H1 (cell line): ENCODE results near the gene CD84. TPM values are rescaled to one million over a fixed set of nuclear protein-coding genes. Genes with fewer than 3 reads are reported as not detected.

Source experiments
- CTCF ChIA-PET: fragments of 300-600 bp; sonication (Branson Sonifier 250); formaldehyde crosslinking; loops from one replicate; lab custom pipeline; 2021; ENCODE audit not compliant: partially characterized antibody; lab: Charles Lee
- POLR2A ChIA-PET: fragments of 300-600 bp; sonication (Branson Sonifier 250); formaldehyde crosslinking; loops from one replicate; lab custom pipeline; 2021; ENCODE audit warnings: inconsistent platforms; ENCODE audit not compliant: partially characterized antibody; lab: Charles Lee
- DNase-seq, 2 experiments: peaks; one replicate each; pipeline versions ENCODE4 v3.0.0 to v3.0.0-alpha.2; 2010 to 2022; ENCODE audit warnings: low spot score in 2 of 2, low read depth in 1 of 2, mixed read lengths in 1 of 2
- FAIRE-seq: peaks from 2 replicates; lab custom pipeline; 2011; peaks lifted over from hg19 to GRCh38; lab: Jason Lieb, UNC
- H2AFZ ChIP-seq: 2 replicates; pipeline ENCODE4 v1.8.1; 2012; ENCODE audit warnings: low read length, inconsistent platforms
- H2AK5ac ChIP-seq: 2 replicates; pipeline ENCODE4 v1.6.1; 2013; ENCODE audit warnings: low read depth, low read length
- H2BK120ac ChIP-seq: replicated peaks from 2 replicates; pipeline ENCODE3; 2013; ENCODE audit warnings: low read depth, low read length, inconsistent platforms
- H2BK12ac ChIP-seq: 2 replicates; pipeline ENCODE4 v1.6.1; 2013; ENCODE audit warnings: low read depth, low read length
- H2BK15ac ChIP-seq: 2 replicates; pipeline ENCODE4 v1.6.1; 2013; ENCODE audit warnings: low read length
- H2BK20ac ChIP-seq: 2 replicates; pipeline ENCODE4 v1.6.1; 2013; ENCODE audit warnings: low read length
- H2BK5ac ChIP-seq: 2 replicates; pipeline ENCODE4 v1.6.1; 2013; ENCODE audit warnings: low read depth, low read length
- H3K14ac ChIP-seq: 2 replicates; pipeline ENCODE4 v1.6.1; 2013; ENCODE audit warnings: inconsistent platforms; ENCODE audit not compliant: insufficient read length
- H3K18ac ChIP-seq: 2 replicates; pipeline ENCODE4 v1.6.1; 2013; ENCODE audit warnings: low read length; ENCODE audit errors: extremely low read depth
- H3K23ac ChIP-seq: 2 replicates; pipeline ENCODE4 v1.6.1; 2013; ENCODE audit warnings: inconsistent platforms; ENCODE audit not compliant: insufficient read length
- H3K23me2 ChIP-seq: 2 replicates; pipeline ENCODE4 v1.6.1; 2013; ENCODE audit warnings: low read depth, low read length
- H3K27ac ChIP-seq: 2 replicates; pipeline ENCODE4 v1.6.1; 2011; ENCODE audit warnings: low read depth, low read length, inconsistent platforms
- H3K27me3 ChIP-seq, 4 experiments: replicated peaks in 1 of 4; 1 replicate in 1 of 4; 2 replicates in 3 of 4; pipeline versions ENCODE4 v1.6.1 to v1.8.1; 2011 to 2013; ENCODE audit warnings: low read length in 3 of 4, mild to moderate bottlenecking in 3 of 4, inconsistent platforms in 2 of 4, mixed read lengths in 2 of 4, moderate library complexity in 1 of 4; ENCODE audit not compliant: control insufficient read depth in 3 of 4, insufficient read depth in 3 of 4; ENCODE audit errors: extremely low read depth in 1 of 4
- H3K36me3 ChIP-seq, 4 experiments: 2 replicates each; pipeline versions ENCODE4 v1.6.1 to v1.8.1; 2011 to 2013; ENCODE audit warnings: mild to moderate bottlenecking in 4 of 4, low read length in 3 of 4, moderate library complexity in 2 of 4, control low read depth in 1 of 4, inconsistent platforms in 1 of 4; ENCODE audit not compliant: insufficient read depth in 4 of 4, control insufficient read depth in 2 of 4
- H3K4ac ChIP-seq: replicated peaks from 2 replicates; pipeline ENCODE3; 2013; ENCODE audit warnings: low read length, low read depth, mixed read lengths, inconsistent platforms; ENCODE audit not compliant: insufficient read length
- H3K4me1 ChIP-seq, 4 experiments: replicated peaks in 1 of 4; 1 replicate in 1 of 4; 2 replicates in 3 of 4; pipeline versions ENCODE4 v1.6.1 to v1.8.1; 2011 to 2013; ENCODE audit warnings: low read length in 3 of 4, inconsistent platforms in 2 of 4, mixed read lengths in 1 of 4; ENCODE audit not compliant: insufficient read depth in 4 of 4, control insufficient read depth in 3 of 4
- H3K4me2 ChIP-seq, 2 experiments: 2 replicates each; pipeline versions ENCODE4 v1.6.1 to v1.8.1; 2011 to 2013; ENCODE audit warnings: low read depth in 2 of 2, low read length in 2 of 2, control low read depth in 1 of 2, inconsistent platforms in 1 of 2, mild to moderate bottlenecking in 1 of 2; ENCODE audit not compliant: insufficient read depth in 1 of 2
- H3K4me3 ChIP-seq, 4 experiments: fragments of 200-600, 300-600 bp in 1 of 4; sonication (generic), shearing (Covaris generic), sonication (Bioruptor Twin) in 1 of 4; 2 replicates each; pipeline versions ENCODE4 v1.5.1 to v1.8.1; 2011 to 2016; ENCODE audit warnings: low read length in 4 of 4, low read depth in 3 of 4, control low read depth in 2 of 4, inconsistent platforms in 2 of 4, mild to moderate bottlenecking in 2 of 4, mixed read lengths in 1 of 4, moderate library complexity in 1 of 4; ENCODE audit not compliant: insufficient read depth in 2 of 4; ENCODE audit errors: extremely low read depth in 1 of 4
- H3K56ac ChIP-seq: replicated peaks from 2 replicates; pipeline ENCODE3; 2013; ENCODE audit warnings: low read depth, mild to moderate bottlenecking, mixed read lengths, low read length, inconsistent platforms; ENCODE audit not compliant: insufficient read length
- H3K79me1 ChIP-seq: 2 replicates; pipeline ENCODE4 v1.6.1; 2013; ENCODE audit warnings: low read depth, low read length, control low read depth
- H3K79me2 ChIP-seq, 2 experiments: 2 replicates each; pipeline versions ENCODE4 v1.6.1 to v1.8.1; 2012 to 2013; ENCODE audit warnings: low read length in 2 of 2, mild to moderate bottlenecking in 2 of 2, inconsistent platforms in 1 of 2; ENCODE audit not compliant: insufficient read depth in 2 of 2, control insufficient read depth in 1 of 2
- H3K9ac ChIP-seq, 4 experiments: replicated peaks in 1 of 4; 1 replicate in 1 of 4; 2 replicates in 3 of 4; pipeline versions ENCODE4 v1.6.1 to v1.8.1; 2011 to 2013; ENCODE audit warnings: low read depth in 3 of 4, low read length in 3 of 4, control low read depth in 2 of 4, mild to moderate bottlenecking in 2 of 4, moderate library complexity in 2 of 4, inconsistent platforms in 1 of 4; ENCODE audit errors: extremely low read depth in 1 of 4
- H3K9me3 ChIP-seq, 2 experiments: 2 replicates each; pipeline versions ENCODE4 v1.6.1 to v1.8.1; 2012 to 2013; ENCODE audit warnings: mild to moderate bottlenecking in 2 of 2, moderate library complexity in 2 of 2, control low read depth in 1 of 2, inconsistent platforms in 1 of 2, low read depth in 1 of 2, low read length in 1 of 2, mixed read lengths in 1 of 2; ENCODE audit not compliant: insufficient read depth in 2 of 2
- H4K20me1 ChIP-seq, 2 experiments: replicated peaks in 1 of 2; 2 replicates each; pipeline versions ENCODE3 to v1.8.1; 2011 to 2013; ENCODE audit warnings: inconsistent platforms in 2 of 2, low read length in 2 of 2, mild to moderate bottlenecking in 1 of 2; ENCODE audit not compliant: insufficient read depth in 2 of 2, control insufficient read depth in 1 of 2
- H4K5ac ChIP-seq: 2 replicates; pipeline ENCODE4 v1.6.1; 2013; ENCODE audit warnings: low read length, low read depth, mixed read lengths, inconsistent platforms; ENCODE audit not compliant: insufficient read length
- H4K8ac ChIP-seq: 2 replicates; pipeline ENCODE4 v1.8.0; 2013; ENCODE audit warnings: mild to moderate bottlenecking, moderate library complexity, low read length, inconsistent platforms; ENCODE audit not compliant: insufficient read depth; ENCODE audit errors: extremely low read depth
- H4K91ac ChIP-seq: replicated peaks from 2 replicates; pipeline ENCODE3; 2013; ENCODE audit warnings: low read length, mixed read lengths, inconsistent platforms; ENCODE audit not compliant: insufficient read length
- ASH2L ChIP-seq: fragments of 200-600, 300-600 bp; sonication (generic); IDR thresholded peaks from one replicate; pipeline ENCODE4 v1.7.1; 2017; ENCODE audit warnings: low read length
- BRCA1 ChIP-seq: IDR thresholded peaks from 2 replicates; pipeline ENCODE4 v1.6.1; 2012; ENCODE audit warnings: low read depth, low read length, improper control_type of control experiment
- CHD1 ChIP-seq: IDR thresholded peaks from 2 replicates; pipeline ENCODE4 v1.6.1; 2012; ENCODE audit warnings: low read depth, low read length, improper control_type of control experiment
- JUND ChIP-seq: IDR thresholded peaks from 2 replicates; pipeline ENCODE4 v1.6.1; 2011; ENCODE audit warnings: mild to moderate bottlenecking, improper control_type of control experiment, low read length
- NRF1 ChIP-seq: IDR thresholded peaks from 2 replicates; pipeline ENCODE4 v1.6.1; 2011; ENCODE audit warnings: mild to moderate bottlenecking, low read depth, low read length, improper control_type of control experiment
- RFX5 ChIP-seq: IDR thresholded peaks from 2 replicates; pipeline ENCODE4 v1.6.1; 2011; ENCODE audit warnings: low read depth, low read length, improper control_type of control experiment, borderline replicate concordance
- SP2 ChIP-seq: IDR thresholded peaks from 2 replicates; pipeline ENCODE4 v1.6.1; 2012; ENCODE audit warnings: mild to moderate bottlenecking, low read length, inconsistent platforms
- SRF ChIP-seq: IDR thresholded peaks from 2 replicates; pipeline ENCODE4 v1.6.1; 2011; ENCODE audit warnings: mild to moderate bottlenecking, low read depth, low read length, moderate library complexity
- WGBS, 2 experiments: shearing (Covaris generic) in 1 of 2; methylation state at CpG; one replicate each; pipeline versions ENCODE4 v1.1.6 to v1.1.7; 2013 to 2015; ENCODE audit warnings: low lambda C conversion rate in 2 of 2, mixed read lengths in 2 of 2, inconsistent platforms in 1 of 2, low coverage in 1 of 2, missing lambda C conversion rate in 1 of 2; ENCODE audit not compliant: insufficient replicate concordance in 2 of 2, insufficient coverage in 1 of 2, insufficient read length in 1 of 2; ENCODE audit errors: extremely low coverage in 1 of 2, missing lambda C conversion rate in 1 of 2; 5-methylcytosine and 5-hydroxymethylcytosine counted together
- polyA plus RNA-seq, 7 experiments: library from polyadenylated mRNA; depleted of rRNA in 3 of 7; stranded (reverse) in 5 of 7; unstranded in 2 of 7; fragments of >200 nt in 5 of 7; fragments of 200-250 nt in 2 of 7; gene quantifications; 1 replicate in 5 of 7; 2 replicates in 1 of 7; 4 replicates in 1 of 7; pipeline versions ENCODE4 v1.2.1 to v1.2.3, GENCODE V29; 2011 to 2013; ENCODE audit warnings: missing spikeins in 2 of 7, mixed read lengths in 2 of 7
- total RNA-seq: library from RNA; stranded (reverse); fragmentation: NEBNext Ultra II Directional; extraction: Animal tissue kit (Norgen Biotek cat#: 25700); gene quantifications from 2 replicates; pipeline ENCODE4 v1.2.1, GENCODE V29; 2021

CD84 gene
- total and polyA plus RNA-seq, 2 of the 8 experiments (the other 6 are each of a cell fraction or from before 2014, with no cell fraction given), result not detected

DNA sequence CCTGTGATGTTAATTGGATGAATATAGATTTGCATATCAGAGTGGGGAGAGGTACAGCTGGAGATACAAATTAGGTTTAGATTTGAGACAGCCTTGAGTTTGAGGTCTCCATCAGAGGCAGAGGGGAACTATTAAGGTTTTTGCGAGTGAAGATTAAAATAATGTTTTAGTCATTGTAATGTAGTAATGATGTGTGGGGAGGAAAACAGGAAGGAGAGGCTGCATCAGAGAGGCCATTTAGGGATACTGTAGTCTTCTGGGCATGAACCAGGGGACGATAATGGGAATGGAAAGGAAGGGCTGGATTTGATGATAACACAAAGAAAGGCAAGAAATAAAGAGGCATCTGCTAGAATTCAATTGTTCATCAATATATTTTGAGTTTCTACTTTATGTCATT is 9.5 kb downstream of the CD84 start:
- Histone ChIP-seq H3K27ac (no peak overlapping the region), H3K36me3 (no peaks in the 10 kb centered on the region), H3K23ac (no peak overlapping the region), H3K79me1 (no peaks in the 10 kb centered on the region), H3K9ac (no peak overlapping the region), H3K4me1 (no peaks in the 10 kb centered on the region), H2BK20ac (no peak overlapping the region), H3K4me2 (no peak overlapping the region), H4K5ac (no peak overlapping the region), H3K9me3 (no peaks in the 10 kb centered on the region), H3K14ac (no peak overlapping the region), H3K23me2 (no peaks in the 10 kb centered on the region), H3K27me3 (no peaks in the 10 kb centered on the region), H3K4me3 (no peak overlapping the region), H4K20me1 (no peaks in the 10 kb centered on the region), H2BK120ac (no peak overlapping the region), H2AFZ (no peak overlapping the region), H2BK5ac (no peak overlapping the region), H3K79me2 (no peaks in the 10 kb centered on the region), H2AK5ac (no peak overlapping the region), H2BK15ac (no peak overlapping the region), H4K91ac (no peak overlapping the region), H2BK12ac (no peak overlapping the region), H3K18ac (no peak overlapping the region), H3K56ac (no peak overlapping the region), H4K8ac (no peak overlapping the region), H3K4ac (no peak overlapping the region)
- ChIA-PET CTCF (interaction anchor here (0.7 to 1.8 kb wide), 2 partner anchors 25 to 36 kb away, joined by 4 read pairs; no protein-coding TSS in a partner anchor), POLR2A (no interaction called here)
- DNase-seq (no peak), FAIRE-seq (no peak)
- WGBS, 2 experiments, result 93 to 100% methylated on average over 1 to 2 of the region's 2 CpGs
- TF ChIP-seq NRF1 (no peak), JUND (no peak), CHD1 (no peak), ASH2L (no peak), BRCA1 (no peak), SRF (no peak), RFX5 (no peak), SP2 (no peak)
